PC-3 (cell line): ENCODE measurements around the gene HUWE1. TPM values are rescaled to one million over a fixed set of nuclear protein-coding genes. Genes with fewer than 3 reads are reported as not detected.
"Not testable (repeated sequence)": the region's sequence is repeated elsewhere in the genome, so short reads cannot be mapped to it uniquely, and the experiment has no call there.

ENCODE experiments used
- ATAC-seq: fragments of 200-7000 bp; cut with Tn5 transposase; 2 replicates; pipeline ENCODE4 v1.9.1; 2020; ENCODE audit warnings: mild to moderate bottlenecking, moderate library complexity
- BruUV-seq: library from RNA; stranded (reverse); fragments of 400-500 nt; replicated peaks from 2 replicates; lab custom pipeline; 2021; lab: Mats Ljungman, UMichigan
- CTCF ChIA-PET: fragments of 300-600 bp; sonication (Branson Sonifier 250); formaldehyde crosslinking; loops from one replicate; lab custom pipeline; 2022; ENCODE audit warnings: antibody characterized with exemption; lab: Charles Lee
- POLR2A ChIA-PET: fragments of 300-600 bp; sonication (Branson Sonifier 250); formaldehyde crosslinking; loops from one replicate; lab custom pipeline; 2022; ENCODE audit warnings: antibody characterized with exemption; ENCODE audit not compliant: unreplicated experiment; lab: Charles Lee
- DNase-seq: peaks from one replicate; pipeline ENCODE4 v3.0.0-alpha.2; 2015
- H2AFZ ChIP-seq: fragments of 300-600 bp; sonication (generic); 2 replicates; pipeline ENCODE4 v1.6.0; 2016; ENCODE audit warnings: antibody characterized with exemption, low read length
- H3F3A ChIP-seq: fragments of 300-600 bp; sonication (generic); one replicate; pipeline ENCODE4 v1.6.0; 2017; ENCODE audit warnings: antibody characterized with exemption, low read length, control low read depth, mild to moderate bottlenecking; ENCODE audit not compliant: unreplicated experiment
- H3K27ac ChIP-seq: fragments of 300-600 bp; sonication (generic); 2 replicates; pipeline ENCODE4 v1.5.1; 2016; ENCODE audit warnings: mild to moderate bottlenecking, low read length
- H3K27me3 ChIP-seq: fragments of 300-600 bp; sonication (generic); 2 replicates; pipeline ENCODE4 v1.6.1; 2016; ENCODE audit warnings: low read length, mixed read lengths
- H3K36me3 ChIP-seq: fragments of 300-600 bp; sonication (generic); 2 replicates; pipeline ENCODE4 v1.6.1; 2016; ENCODE audit warnings: low read depth, mixed run types, low read length, mixed read lengths
- H3K4me1 ChIP-seq: fragments of 300-600 bp; sonication (generic); 2 replicates; pipeline ENCODE4 v1.5.1; 2016; ENCODE audit warnings: low read length; ENCODE audit not compliant: insufficient read depth
- H3K4me2 ChIP-seq: fragments of 300-600 bp; sonication (generic); 2 replicates; pipeline ENCODE4 v1.6.0; 2016; ENCODE audit warnings: low read length
- H3K4me3 ChIP-seq: fragments of 300-600 bp; sonication (generic); 2 replicates; pipeline ENCODE4 v1.5.1; 2016; ENCODE audit warnings: mild to moderate bottlenecking, low read length, mixed read lengths
- H3K79me2 ChIP-seq: fragments of 300-600 bp; sonication (generic); 2 replicates; pipeline ENCODE4 v1.6.1; 2017; ENCODE audit warnings: low read length, mixed read lengths
- H3K9ac ChIP-seq: fragments of 300-600 bp; sonication (generic); 2 replicates; pipeline ENCODE4 v1.6.0; 2016; ENCODE audit warnings: mild to moderate bottlenecking, low read length
- H3K9me2 ChIP-seq: fragments of 300-600 bp; sonication (generic); replicated peaks from 2 replicates; pipeline ENCODE4 v1.6.1; 2016; ENCODE audit warnings: mixed run types, low read length, mixed read lengths
- H3K9me3 ChIP-seq: fragments of 300-600 bp; sonication (generic); 2 replicates; pipeline ENCODE4 v1.6.1; 2016; ENCODE audit warnings: low read length, mixed read lengths
- H4K20me1 ChIP-seq: fragments of 300-600 bp; sonication (generic); 2 replicates; pipeline ENCODE4 v1.6.1; 2016; ENCODE audit warnings: low read length, mixed read lengths
- EZH2 ChIP-seq: fragments of 300-600 bp; sonication (generic); IDR thresholded peaks from one replicate; pipeline ENCODE4 v1.6.1; 2017; ENCODE audit warnings: antibody characterized with exemption, mild to moderate bottlenecking, low read length; ENCODE audit not compliant: unreplicated experiment
- EZH2phosphoT487 ChIP-seq: fragments of 300-600 bp; sonication (generic); IDR thresholded peaks from 2 replicates; pipeline ENCODE4 v1.6.1; 2018; ENCODE audit warnings: mild to moderate bottlenecking, antibody characterized with exemption, low read length, borderline replicate concordance
- intact Hi-C: fragments of 100-400 bp; cut with micrococcal nuclease; formaldehyde crosslinking; loops from 2 replicates; pipeline ENCODE4 v1.9.0; 2023
- total RNA-seq: library from RNA; depleted of rRNA; stranded (reverse); fragments of >200 nt; gene quantifications from 2 replicates; pipeline ENCODE4 v1.2.3, GENCODE V29; 2014
- TF ChIP-seq, protein P1 (sequence below): fragments of 300-600 bp; sonication (generic); conservative IDR thresholded peaks from 2 replicates; pipeline ENCODE4 v1.5.1; 2017; ENCODE audit warnings: antibody characterized with exemption, low read depth, mild to moderate bottlenecking, low read length

The HUWE1 gene
- total RNA-seq, 1 experiment from 2014 or later: 206 TPM

DNA sequence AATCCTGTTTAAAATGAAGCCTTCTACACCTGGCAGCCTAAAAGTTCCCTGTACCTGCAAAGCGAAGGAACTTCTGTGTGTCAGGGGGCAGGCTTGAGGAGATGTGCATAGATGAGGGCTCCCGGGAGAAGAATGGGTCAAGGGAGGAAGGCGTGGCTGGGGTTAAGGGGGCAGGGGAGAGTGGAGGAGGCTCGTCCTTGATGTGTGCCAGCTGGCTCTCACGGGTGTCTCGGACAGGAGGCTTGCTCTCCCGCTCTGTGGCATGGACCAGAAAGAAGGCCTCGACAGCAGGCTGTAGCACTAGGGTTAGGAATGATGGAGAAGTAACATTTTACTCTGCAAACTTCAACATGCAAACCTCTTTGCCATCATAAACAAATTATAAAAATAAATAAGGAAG lies 147.7 kb downstream of the HUWE1 start:
- no peak overlapping the region for H3K4me2 ChIP-seq
- H3K27me3 ChIP-seq: no peaks in the 10 kb centered on the region
- no TSS peak for BruUV-seq
- H3K27ac ChIP-seq: no peak overlapping the region
- H3K4me3 ChIP-seq: no peak overlapping the region
- H2AFZ ChIP-seq: no peak overlapping the region
- intact Hi-C loops: no loop called here
- H3K9me3 ChIP-seq: no peaks in the 10 kb centered on the region
- TF ChIP-seq EZH2phosphoT487: no peak
- TF ChIP-seq, protein P1, sequence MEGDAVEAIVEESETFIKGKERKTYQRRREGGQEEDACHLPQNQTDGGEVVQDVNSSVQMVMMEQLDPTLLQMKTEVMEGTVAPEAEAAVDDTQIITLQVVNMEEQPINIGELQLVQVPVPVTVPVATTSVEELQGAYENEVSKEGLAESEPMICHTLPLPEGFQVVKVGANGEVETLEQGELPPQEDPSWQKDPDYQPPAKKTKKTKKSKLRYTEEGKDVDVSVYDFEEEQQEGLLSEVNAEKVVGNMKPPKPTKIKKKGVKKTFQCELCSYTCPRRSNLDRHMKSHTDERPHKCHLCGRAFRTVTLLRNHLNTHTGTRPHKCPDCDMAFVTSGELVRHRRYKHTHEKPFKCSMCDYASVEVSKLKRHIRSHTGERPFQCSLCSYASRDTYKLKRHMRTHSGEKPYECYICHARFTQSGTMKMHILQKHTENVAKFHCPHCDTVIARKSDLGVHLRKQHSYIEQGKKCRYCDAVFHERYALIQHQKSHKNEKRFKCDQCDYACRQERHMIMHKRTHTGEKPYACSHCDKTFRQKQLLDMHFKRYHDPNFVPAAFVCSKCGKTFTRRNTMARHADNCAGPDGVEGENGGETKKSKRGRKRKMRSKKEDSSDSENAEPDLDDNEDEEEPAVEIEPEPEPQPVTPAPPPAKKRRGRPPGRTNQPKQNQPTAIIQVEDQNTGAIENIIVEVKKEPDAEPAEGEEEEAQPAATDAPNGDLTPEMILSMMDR: no peak
- no peak for TF ChIP-seq EZH2
- no peaks in the 10 kb centered on the region for H4K20me1 ChIP-seq
- no peaks in the 10 kb centered on the region for H3F3A ChIP-seq
- H3K4me1 ChIP-seq: peaks cover 5% of the 10 kb centered on the region
- no peaks in the 10 kb centered on the region for H3K79me2 ChIP-seq
- ChIA-PET POLR2A (no interaction called here), CTCF (no interaction called here)
- H3K9ac ChIP-seq: no peak overlapping the region
- peaks cover 85% of the 10 kb centered on the region for H3K36me3 ChIP-seq
- H3K9me2 ChIP-seq: no peaks in the 10 kb centered on the region
- DNase-seq (no peak), ATAC-seq (no peak)

DNA sequence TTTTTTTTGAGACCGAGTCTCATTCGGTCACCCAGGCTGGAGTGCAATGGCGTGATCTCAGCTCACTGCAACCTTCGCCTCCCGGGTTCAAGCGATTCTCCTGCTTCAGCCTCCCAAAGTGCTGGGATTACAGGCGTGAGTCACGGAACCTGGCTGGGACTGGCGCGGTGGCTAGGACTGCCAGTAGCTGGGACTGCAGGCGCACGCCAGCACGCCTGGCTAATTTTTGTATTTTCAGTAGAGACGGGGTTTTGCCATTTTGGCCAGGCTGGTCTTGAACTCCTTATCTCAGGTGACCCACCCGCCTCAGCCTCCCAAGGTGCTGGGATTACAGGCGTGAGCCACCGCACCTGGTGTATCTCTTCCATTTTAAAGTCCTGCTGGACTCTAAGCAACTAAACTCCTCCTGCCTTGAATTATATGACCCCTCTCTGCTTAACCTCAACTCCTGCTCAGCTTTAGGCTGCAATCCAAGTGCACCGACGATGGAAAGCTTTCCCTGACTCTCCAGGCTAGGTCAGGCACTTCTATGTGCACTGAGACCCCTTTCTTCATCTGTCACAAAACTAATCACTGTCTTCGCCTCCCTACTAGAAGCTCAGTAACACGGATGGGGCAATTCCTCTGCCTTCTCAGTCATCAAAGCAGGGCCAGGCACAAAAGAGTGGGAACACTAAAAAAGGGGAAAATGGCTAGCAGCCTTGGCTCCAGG lies 155.1 kb downstream of the HUWE1 start:
- intact Hi-C loops, H3K9me3 ChIP-seq, BruUV-seq, H3F3A ChIP-seq, H3K4me3 ChIP-seq, H3K4me1 ChIP-seq, H3K4me2 ChIP-seq, DNase-seq, H3K27me3 ChIP-seq, H2AFZ ChIP-seq, ATAC-seq, H3K79me2 ChIP-seq, POLR2A ChIA-PET, CTCF ChIA-PET, H4K20me1 ChIP-seq, H3K9ac ChIP-seq, H3K9me2 ChIP-seq, H3K27ac ChIP-seq: not testable (repeated sequence)
- H3K36me3 ChIP-seq: peaks cover 31% of the 10 kb centered on the region

DNA sequence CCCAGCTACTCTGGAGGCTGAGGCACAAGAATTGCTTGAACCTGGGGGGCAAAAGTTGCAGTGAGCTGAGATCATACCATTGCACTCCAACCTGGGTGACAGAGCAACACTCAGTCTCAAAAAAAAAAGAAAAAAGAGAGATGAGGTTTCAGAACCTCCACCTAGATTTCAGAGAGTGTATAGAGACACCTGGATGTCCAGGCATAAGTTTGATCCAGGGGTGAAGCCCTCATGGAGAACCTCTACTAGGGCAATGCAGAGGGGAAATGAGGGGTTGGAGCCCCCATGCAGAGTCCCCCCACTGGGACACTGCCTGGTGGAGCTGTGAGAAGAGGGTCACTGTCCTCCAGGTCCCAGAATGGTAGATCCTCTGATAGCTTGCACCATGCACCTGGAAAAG lies 159.5 kb downstream of the HUWE1 start:
- BruUV-seq: no TSS peak
- Histone ChIP-seq H3F3A (no peaks in the 10 kb centered on the region), H3K36me3 (no peaks in the 10 kb centered on the region), H3K4me3 (no peak overlapping the region), H4K20me1 (no peaks in the 10 kb centered on the region), H3K9me3 (no peaks in the 10 kb centered on the region), H3K4me1 (no peaks in the 10 kb centered on the region), H2AFZ (no peak overlapping the region), H3K9ac (no peak overlapping the region), H3K79me2 (no peaks in the 10 kb centered on the region), H3K27me3 (no peaks in the 10 kb centered on the region), H3K9me2 (no peaks in the 10 kb centered on the region), H3K4me2 (no peak overlapping the region), H3K27ac (no peak overlapping the region)
- CTCF ChIA-PET: no interaction called here
- POLR2A ChIA-PET: no interaction called here
- TF ChIP-seq EZH2 (no peak), EZH2phosphoT487 (no peak)
- TF ChIP-seq, protein P1: no peak
- ATAC-seq: no peak
- intact Hi-C loops: no loop called here
- no peak for DNase-seq
